H1 (cell line): ENCODE measurements around the gene EGFLAM. TPM values are rescaled to one million over a fixed set of nuclear protein-coding genes. Genes with fewer than 3 reads are reported as not detected.

ENCODE experiments used
- CTCF ChIA-PET: fragments of 300-600 bp; sonication (Branson Sonifier 250); formaldehyde crosslinking; loops from one replicate; lab custom pipeline; 2021; ENCODE audit not compliant: partially characterized antibody; lab: Charles Lee
- POLR2A ChIA-PET: fragments of 300-600 bp; sonication (Branson Sonifier 250); formaldehyde crosslinking; loops from one replicate; lab custom pipeline; 2021; ENCODE audit warnings: inconsistent platforms; ENCODE audit not compliant: partially characterized antibody; lab: Charles Lee
- DNase-seq, 2 experiments: peaks; one replicate each; pipeline versions ENCODE4 v3.0.0 to v3.0.0-alpha.2; 2010 to 2022; ENCODE audit warnings: low spot score in 2 of 2, low read depth in 1 of 2, mixed read lengths in 1 of 2
- FAIRE-seq: peaks from 2 replicates; lab custom pipeline; 2011; peaks lifted over from hg19 to GRCh38; lab: Jason Lieb, UNC
- H2AFZ ChIP-seq: 2 replicates; pipeline ENCODE4 v1.8.1; 2012; ENCODE audit warnings: low read length, inconsistent platforms
- H2AK5ac ChIP-seq: 2 replicates; pipeline ENCODE4 v1.6.1; 2013; ENCODE audit warnings: low read depth, low read length
- H2BK120ac ChIP-seq: replicated peaks from 2 replicates; pipeline ENCODE3; 2013; ENCODE audit warnings: low read depth, low read length, inconsistent platforms
- H2BK12ac ChIP-seq: 2 replicates; pipeline ENCODE4 v1.6.1; 2013; ENCODE audit warnings: low read depth, low read length
- H2BK15ac ChIP-seq: 2 replicates; pipeline ENCODE4 v1.6.1; 2013; ENCODE audit warnings: low read length
- H2BK20ac ChIP-seq: 2 replicates; pipeline ENCODE4 v1.6.1; 2013; ENCODE audit warnings: low read length
- H2BK5ac ChIP-seq: 2 replicates; pipeline ENCODE4 v1.6.1; 2013; ENCODE audit warnings: low read depth, low read length
- H3K14ac ChIP-seq: 2 replicates; pipeline ENCODE4 v1.6.1; 2013; ENCODE audit warnings: inconsistent platforms; ENCODE audit not compliant: insufficient read length
- H3K18ac ChIP-seq: 2 replicates; pipeline ENCODE4 v1.6.1; 2013; ENCODE audit warnings: low read length; ENCODE audit errors: extremely low read depth
- H3K23ac ChIP-seq: 2 replicates; pipeline ENCODE4 v1.6.1; 2013; ENCODE audit warnings: inconsistent platforms; ENCODE audit not compliant: insufficient read length
- H3K23me2 ChIP-seq: 2 replicates; pipeline ENCODE4 v1.6.1; 2013; ENCODE audit warnings: low read depth, low read length
- H3K27ac ChIP-seq: 2 replicates; pipeline ENCODE4 v1.6.1; 2011; ENCODE audit warnings: low read depth, low read length, inconsistent platforms
- H3K27me3 ChIP-seq, 4 experiments: replicated peaks in 1 of 4; 1 replicate in 1 of 4; 2 replicates in 3 of 4; pipeline versions ENCODE4 v1.6.1 to v1.8.1; 2011 to 2013; ENCODE audit warnings: low read length in 3 of 4, mild to moderate bottlenecking in 3 of 4, inconsistent platforms in 2 of 4, mixed read lengths in 2 of 4, moderate library complexity in 1 of 4; ENCODE audit not compliant: control insufficient read depth in 3 of 4, insufficient read depth in 3 of 4; ENCODE audit errors: extremely low read depth in 1 of 4
- H3K36me3 ChIP-seq, 4 experiments: 2 replicates each; pipeline versions ENCODE4 v1.6.1 to v1.8.1; 2011 to 2013; ENCODE audit warnings: mild to moderate bottlenecking in 4 of 4, low read length in 3 of 4, moderate library complexity in 2 of 4, control low read depth in 1 of 4, inconsistent platforms in 1 of 4; ENCODE audit not compliant: insufficient read depth in 4 of 4, control insufficient read depth in 2 of 4
- H3K4ac ChIP-seq: replicated peaks from 2 replicates; pipeline ENCODE3; 2013; ENCODE audit warnings: low read length, low read depth, mixed read lengths, inconsistent platforms; ENCODE audit not compliant: insufficient read length
- H3K4me1 ChIP-seq, 4 experiments: replicated peaks in 1 of 4; 1 replicate in 1 of 4; 2 replicates in 3 of 4; pipeline versions ENCODE4 v1.6.1 to v1.8.1; 2011 to 2013; ENCODE audit warnings: low read length in 3 of 4, inconsistent platforms in 2 of 4, mixed read lengths in 1 of 4; ENCODE audit not compliant: insufficient read depth in 4 of 4, control insufficient read depth in 3 of 4
- H3K4me2 ChIP-seq, 2 experiments: 2 replicates each; pipeline versions ENCODE4 v1.6.1 to v1.8.1; 2011 to 2013; ENCODE audit warnings: low read depth in 2 of 2, low read length in 2 of 2, control low read depth in 1 of 2, inconsistent platforms in 1 of 2, mild to moderate bottlenecking in 1 of 2; ENCODE audit not compliant: insufficient read depth in 1 of 2
- H3K4me3 ChIP-seq, 4 experiments: fragments of 200-600, 300-600 bp in 1 of 4; sonication (generic), shearing (Covaris generic), sonication (Bioruptor Twin) in 1 of 4; 2 replicates each; pipeline versions ENCODE4 v1.5.1 to v1.8.1; 2011 to 2016; ENCODE audit warnings: low read length in 4 of 4, low read depth in 3 of 4, control low read depth in 2 of 4, inconsistent platforms in 2 of 4, mild to moderate bottlenecking in 2 of 4, mixed read lengths in 1 of 4, moderate library complexity in 1 of 4; ENCODE audit not compliant: insufficient read depth in 2 of 4; ENCODE audit errors: extremely low read depth in 1 of 4
- H3K56ac ChIP-seq: replicated peaks from 2 replicates; pipeline ENCODE3; 2013; ENCODE audit warnings: low read depth, mild to moderate bottlenecking, mixed read lengths, low read length, inconsistent platforms; ENCODE audit not compliant: insufficient read length
- H3K79me1 ChIP-seq: 2 replicates; pipeline ENCODE4 v1.6.1; 2013; ENCODE audit warnings: low read depth, low read length, control low read depth
- H3K79me2 ChIP-seq, 2 experiments: 2 replicates each; pipeline versions ENCODE4 v1.6.1 to v1.8.1; 2012 to 2013; ENCODE audit warnings: low read length in 2 of 2, mild to moderate bottlenecking in 2 of 2, inconsistent platforms in 1 of 2; ENCODE audit not compliant: insufficient read depth in 2 of 2, control insufficient read depth in 1 of 2
- H3K9ac ChIP-seq, 4 experiments: replicated peaks in 1 of 4; 1 replicate in 1 of 4; 2 replicates in 3 of 4; pipeline versions ENCODE4 v1.6.1 to v1.8.1; 2011 to 2013; ENCODE audit warnings: low read depth in 3 of 4, low read length in 3 of 4, control low read depth in 2 of 4, mild to moderate bottlenecking in 2 of 4, moderate library complexity in 2 of 4, inconsistent platforms in 1 of 4; ENCODE audit errors: extremely low read depth in 1 of 4
- H3K9me3 ChIP-seq, 2 experiments: 2 replicates each; pipeline versions ENCODE4 v1.6.1 to v1.8.1; 2012 to 2013; ENCODE audit warnings: mild to moderate bottlenecking in 2 of 2, moderate library complexity in 2 of 2, control low read depth in 1 of 2, inconsistent platforms in 1 of 2, low read depth in 1 of 2, low read length in 1 of 2, mixed read lengths in 1 of 2; ENCODE audit not compliant: insufficient read depth in 2 of 2
- H4K20me1 ChIP-seq, 2 experiments: replicated peaks in 1 of 2; 2 replicates each; pipeline versions ENCODE3 to v1.8.1; 2011 to 2013; ENCODE audit warnings: inconsistent platforms in 2 of 2, low read length in 2 of 2, mild to moderate bottlenecking in 1 of 2; ENCODE audit not compliant: insufficient read depth in 2 of 2, control insufficient read depth in 1 of 2
- H4K5ac ChIP-seq: 2 replicates; pipeline ENCODE4 v1.6.1; 2013; ENCODE audit warnings: low read length, low read depth, mixed read lengths, inconsistent platforms; ENCODE audit not compliant: insufficient read length
- H4K8ac ChIP-seq: 2 replicates; pipeline ENCODE4 v1.8.0; 2013; ENCODE audit warnings: mild to moderate bottlenecking, moderate library complexity, low read length, inconsistent platforms; ENCODE audit not compliant: insufficient read depth; ENCODE audit errors: extremely low read depth
- H4K91ac ChIP-seq: replicated peaks from 2 replicates; pipeline ENCODE3; 2013; ENCODE audit warnings: low read length, mixed read lengths, inconsistent platforms; ENCODE audit not compliant: insufficient read length
- BACH1 ChIP-seq: IDR thresholded peaks from 2 replicates; pipeline ENCODE4 v1.6.1; 2012; ENCODE audit warnings: low read length, improper control_type of control experiment
- GABPA ChIP-seq: IDR thresholded peaks from 2 replicates; pipeline ENCODE4 v1.6.1; 2011; ENCODE audit warnings: mild to moderate bottlenecking, low read length, moderate library complexity, borderline replicate concordance; ENCODE audit not compliant: insufficient read depth
- GTF2F1 ChIP-seq: IDR thresholded peaks from 2 replicates; pipeline ENCODE4 v1.6.1; 2012; ENCODE audit warnings: low read depth, low read length, improper control_type of control experiment, borderline replicate concordance
- JUND ChIP-seq: IDR thresholded peaks from 2 replicates; pipeline ENCODE4 v1.6.1; 2011; ENCODE audit warnings: mild to moderate bottlenecking, improper control_type of control experiment, low read length
- KDM1A ChIP-seq: fragments of 200-600, 300-600 bp; sonication (generic); IDR thresholded peaks from 2 replicates; pipeline ENCODE4 v1.7.1; 2016; ENCODE audit warnings: mild to moderate bottlenecking, low read length, borderline replicate concordance
- KDM5A ChIP-seq: fragments of 200-600 bp; IDR thresholded peaks from 2 replicates; pipeline ENCODE4 v1.7.1; 2012; ENCODE audit warnings: mild to moderate bottlenecking, low read length, inconsistent platforms, mixed read lengths
- NRF1 ChIP-seq: IDR thresholded peaks from 2 replicates; pipeline ENCODE4 v1.6.1; 2011; ENCODE audit warnings: mild to moderate bottlenecking, low read depth, low read length, improper control_type of control experiment
- POU5F1 ChIP-seq: IDR thresholded peaks from 2 replicates; pipeline ENCODE4 v1.6.1; 2011; ENCODE audit warnings: low read depth, mild to moderate bottlenecking, low read length, moderate library complexity
- RBBP5 ChIP-seq: IDR thresholded peaks from 2 replicates; pipeline ENCODE4 v1.7.1; 2012; ENCODE audit warnings: low read depth, mild to moderate bottlenecking, inconsistent platforms, low read length, moderate library complexity, borderline replicate concordance
- RFX5 ChIP-seq: IDR thresholded peaks from 2 replicates; pipeline ENCODE4 v1.6.1; 2011; ENCODE audit warnings: low read depth, low read length, improper control_type of control experiment, borderline replicate concordance
- TAF1 ChIP-seq: IDR thresholded peaks from 2 replicates; pipeline ENCODE4 v1.6.1; 2011; ENCODE audit warnings: mild to moderate bottlenecking, low read depth, low read length
- TAF7 ChIP-seq: optimal IDR thresholded peaks from 2 replicates; pipeline ENCODE3; 2011; ENCODE audit warnings: low read depth, mild to moderate bottlenecking, inconsistent platforms, low read length, moderate library complexity, borderline replicate concordance
- WGBS, 2 experiments: shearing (Covaris generic) in 1 of 2; methylation state at CpG; one replicate each; pipeline versions ENCODE4 v1.1.6 to v1.1.7; 2013 to 2015; ENCODE audit warnings: low lambda C conversion rate in 2 of 2, mixed read lengths in 2 of 2, inconsistent platforms in 1 of 2, low coverage in 1 of 2, missing lambda C conversion rate in 1 of 2; ENCODE audit not compliant: insufficient replicate concordance in 2 of 2, insufficient coverage in 1 of 2, insufficient read length in 1 of 2; ENCODE audit errors: extremely low coverage in 1 of 2, missing lambda C conversion rate in 1 of 2; 5-methylcytosine and 5-hydroxymethylcytosine counted together
- polyA plus RNA-seq, 7 experiments: library from polyadenylated mRNA; depleted of rRNA in 3 of 7; stranded (reverse) in 5 of 7; unstranded in 2 of 7; fragments of >200 nt in 5 of 7; fragments of 200-250 nt in 2 of 7; gene quantifications; 1 replicate in 5 of 7; 2 replicates in 1 of 7; 4 replicates in 1 of 7; pipeline versions ENCODE4 v1.2.1 to v1.2.3, GENCODE V29; 2011 to 2013; ENCODE audit warnings: missing spikeins in 2 of 7, mixed read lengths in 2 of 7
- total RNA-seq: library from RNA; stranded (reverse); fragmentation: NEBNext Ultra II Directional; extraction: Animal tissue kit (Norgen Biotek cat#: 25700); gene quantifications from 2 replicates; pipeline ENCODE4 v1.2.1, GENCODE V29; 2021
- TF ChIP-seq, protein P1 (sequence below): IDR thresholded peaks from 2 replicates; pipeline ENCODE4 v1.6.1; 2012; ENCODE audit warnings: inconsistent platforms

EGFLAM gene
- total and polyA plus RNA-seq, 2 of the 8 experiments (the other 6 are each of a cell fraction or from before 2014, with no cell fraction given) = 0.20 to 0.24 TPM

DNA sequence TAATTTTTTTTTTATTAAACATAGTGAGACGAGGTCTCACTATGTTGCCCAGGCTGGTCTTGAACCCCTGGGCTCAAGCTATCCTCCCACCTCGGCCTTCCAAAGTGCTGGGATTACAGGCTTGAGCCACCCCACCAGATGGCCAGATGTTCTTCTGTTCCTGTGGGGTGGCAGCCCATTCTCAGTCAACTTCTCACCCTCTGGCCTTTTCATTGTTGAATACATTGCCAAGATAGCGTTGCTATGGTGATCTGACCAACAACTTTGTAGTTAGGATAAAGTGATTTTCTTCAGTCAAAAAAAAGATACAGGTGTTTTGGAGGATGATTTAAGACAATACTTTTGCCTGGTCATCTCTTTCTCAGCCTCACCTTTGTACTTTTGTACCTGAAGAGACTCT is 109.1 kb downstream of the EGFLAM start:
- H4K20me1 ChIP-seq = no peaks in the 10 kb centered on the region
- FAIRE-seq (no peak), DNase-seq (no peak)
- H3K56ac ChIP-seq = no peak overlapping the region
- no peak overlapping the region for H4K8ac ChIP-seq
- no peaks in the 10 kb centered on the region for H3K23me2 ChIP-seq
- no peaks in the 10 kb centered on the region for H3K9me3 ChIP-seq
- no peak overlapping the region for H2AK5ac ChIP-seq
- no peak overlapping the region for H2AFZ ChIP-seq
- no peak overlapping the region for H3K9ac ChIP-seq
- no peak overlapping the region for H2BK15ac ChIP-seq
- no peak overlapping the region for H4K5ac ChIP-seq
- no peaks in the 10 kb centered on the region for H3K36me3 ChIP-seq
- 93% methylated on average over 3 of the region's 3 CpGs; no CpG with 5 or more reads in 1 of the 2 experiments for WGBS, 2 experiments
- ChIA-PET POLR2A (no interaction called here), CTCF (interaction anchor here (0.5 to 3.5 kb wide), 4 partner anchors 8 to 161 kb away, joined by 3 to 14 read pairs (median 3); no protein-coding TSS in a partner anchor)
- H2BK120ac ChIP-seq = no peak overlapping the region
- H3K27me3 ChIP-seq = no peaks in the 10 kb centered on the region
- no peak overlapping the region for H3K4me3 ChIP-seq
- no peaks in the 10 kb centered on the region for H3K4me1 ChIP-seq
- H3K79me2 ChIP-seq = no peaks in the 10 kb centered on the region
- no peak overlapping the region for H4K91ac ChIP-seq
- TF ChIP-seq, protein P1, sequence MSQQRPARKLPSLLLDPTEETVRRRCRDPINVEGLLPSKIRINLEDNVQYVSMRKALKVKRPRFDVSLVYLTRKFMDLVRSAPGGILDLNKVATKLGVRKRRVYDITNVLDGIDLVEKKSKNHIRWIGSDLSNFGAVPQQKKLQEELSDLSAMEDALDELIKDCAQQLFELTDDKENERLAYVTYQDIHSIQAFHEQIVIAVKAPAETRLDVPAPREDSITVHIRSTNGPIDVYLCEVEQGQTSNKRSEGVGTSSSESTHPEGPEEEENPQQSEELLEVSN = no peak
- no peak for TF ChIP-seq RFX5
- no peak for TF ChIP-seq TAF1
- no peak for TF ChIP-seq NRF1
- no peak for TF ChIP-seq KDM5A
- TF ChIP-seq KDM1A = no peak
- no peak for TF ChIP-seq GABPA
- no peak for TF ChIP-seq RBBP5
- no peak for TF ChIP-seq JUND
- no peak for TF ChIP-seq GTF2F1
- TF ChIP-seq TAF7 = no peak
- TF ChIP-seq POU5F1 = no peak
- TF ChIP-seq BACH1 = no peak
- H3K18ac ChIP-seq = no peak overlapping the region
- no peaks in the 10 kb centered on the region for H3K79me1 ChIP-seq
- H3K4me2 ChIP-seq = no peak overlapping the region
- no peak overlapping the region for H3K27ac ChIP-seq
- H2BK12ac ChIP-seq = no peak overlapping the region
- no peak overlapping the region for H2BK5ac ChIP-seq
- H3K23ac ChIP-seq = no peak overlapping the region
- H3K14ac ChIP-seq = no peak overlapping the region
- no peak overlapping the region for H2BK20ac ChIP-seq
- no peak overlapping the region for H3K4ac ChIP-seq
